H9 (cell line): ENCODE measurements around the gene FSTL1. TPM values are rescaled to one million over a fixed set of nuclear protein-coding genes. Genes with fewer than 3 reads are reported as not detected.
A peak's percentile ranks its signal among the peaks of the same experiment; 100 is the strongest.

Experiments
- DNase-seq: peaks from one replicate; pipeline ENCODE4 v3.0.0-alpha.2; 2017
- H2AFZ ChIP-seq: one replicate; pipeline ENCODE4 v1.6.1; 2013; ENCODE audit warnings: mild to moderate bottlenecking, low read length, control low read depth, moderate library complexity
- H2AK5ac ChIP-seq: 2 replicates; pipeline ENCODE4 v1.6.1; 2013; ENCODE audit warnings: low read length, control low read depth, mixed read lengths; ENCODE audit not compliant: insufficient read length
- H2BK120ac ChIP-seq: one replicate; pipeline ENCODE4 v1.6.1; 2013; ENCODE audit warnings: low read depth, mild to moderate bottlenecking, low read length, control low read depth, inconsistent platforms; ENCODE audit not compliant: poor library complexity, severe bottlenecking
- H2BK12ac ChIP-seq: 2 replicates; pipeline ENCODE4 v1.6.1; 2013; ENCODE audit warnings: low read length, control low read depth, mixed read lengths, low read depth; ENCODE audit not compliant: insufficient read length
- H2BK15ac ChIP-seq: 2 replicates; pipeline ENCODE4 v1.6.1; 2013; ENCODE audit warnings: low read depth, low read length, control low read depth
- H2BK20ac ChIP-seq: one replicate; pipeline ENCODE4 v1.6.1; 2013; ENCODE audit warnings: low read depth, mild to moderate bottlenecking, low read length, control low read depth, inconsistent platforms; ENCODE audit not compliant: poor library complexity, severe bottlenecking
- H2BK5ac ChIP-seq: 2 replicates; pipeline ENCODE4 v1.6.1; 2013; ENCODE audit warnings: low read length, control low read depth, mixed read lengths; ENCODE audit not compliant: insufficient read length
- H3K14ac ChIP-seq: 2 replicates; pipeline ENCODE4 v1.6.1; 2013; ENCODE audit warnings: low read length, control low read depth; ENCODE audit not compliant: insufficient read depth
- H3K18ac ChIP-seq: 2 replicates; pipeline ENCODE4 v1.6.1; 2013; ENCODE audit warnings: low read depth, mild to moderate bottlenecking, mixed read lengths, low read length, control low read depth; ENCODE audit not compliant: insufficient read length
- H3K23ac ChIP-seq: 2 replicates; pipeline ENCODE4 v1.6.1; 2013; ENCODE audit warnings: low read length, control low read depth, mixed read lengths, low read depth; ENCODE audit not compliant: insufficient read length
- H3K23me2 ChIP-seq: 2 replicates; pipeline ENCODE4 v1.6.1; 2013; ENCODE audit warnings: low read depth, mild to moderate bottlenecking, mixed read lengths, low read length, control low read depth; ENCODE audit not compliant: insufficient read length, poor library complexity, severe bottlenecking
- H3K27ac ChIP-seq: 2 replicates; pipeline ENCODE4 v1.5.1; 2013; ENCODE audit warnings: low read length, control low read depth, mixed read lengths, low read depth; ENCODE audit not compliant: insufficient read length
- H3K27me3 ChIP-seq: 2 replicates; pipeline ENCODE4 v1.6.1; 2013; ENCODE audit warnings: low read length, control low read depth, inconsistent platforms; ENCODE audit not compliant: insufficient read depth
- H3K4ac ChIP-seq: 2 replicates; pipeline ENCODE4 v1.6.1; 2013; ENCODE audit warnings: low read depth, mild to moderate bottlenecking, control low read depth, inconsistent platforms, low read length, moderate library complexity
- H3K4me1 ChIP-seq: 2 replicates; pipeline ENCODE4 v1.6.1; 2013; ENCODE audit warnings: low read length, control low read depth, inconsistent platforms; ENCODE audit not compliant: insufficient read depth
- H3K4me2 ChIP-seq: 2 replicates; pipeline ENCODE4 v1.6.1; 2013; ENCODE audit warnings: low read length, control low read depth, mixed read lengths; ENCODE audit not compliant: insufficient read length, insufficient read depth
- H3K56ac ChIP-seq: 2 replicates; pipeline ENCODE4 v1.6.1; 2013; ENCODE audit warnings: low read depth, mild to moderate bottlenecking, mixed read lengths, low read length, control low read depth; ENCODE audit not compliant: insufficient read length
- H3K79me1 ChIP-seq: 2 replicates; pipeline ENCODE4 v1.6.1; 2013; ENCODE audit warnings: low read depth, mild to moderate bottlenecking, moderate library complexity, low read length, control low read depth, inconsistent platforms; ENCODE audit not compliant: insufficient read depth, poor library complexity, severe bottlenecking
- H3K79me2 ChIP-seq: 2 replicates; pipeline ENCODE4 v1.6.1; 2013; ENCODE audit warnings: low read length, control low read depth, inconsistent platforms; ENCODE audit not compliant: insufficient read depth
- H3K9ac ChIP-seq: 2 replicates; pipeline ENCODE4 v1.6.1; 2013; ENCODE audit warnings: low read length, control low read depth, mixed read lengths; ENCODE audit not compliant: insufficient read length; ENCODE audit errors: extremely low read depth
- H3K9me3 ChIP-seq: one replicate; pipeline ENCODE4 v1.6.1; 2013; ENCODE audit warnings: low read depth, low read length, inconsistent platforms; ENCODE audit not compliant: control insufficient read depth
- H3T11ph ChIP-seq: one replicate; pipeline ENCODE4 v1.6.1; 2013; ENCODE audit warnings: mild to moderate bottlenecking, low read length, control low read depth, inconsistent platforms
- H4K20me1 ChIP-seq: one replicate; pipeline ENCODE4 v1.6.1; 2013; ENCODE audit not compliant: control insufficient read depth, insufficient read length, insufficient read depth
- H4K5ac ChIP-seq: 2 replicates; pipeline ENCODE4 v1.6.1; 2013; ENCODE audit warnings: low read depth, mild to moderate bottlenecking, mixed read lengths, low read length, control low read depth; ENCODE audit not compliant: insufficient read length
- H4K8ac ChIP-seq: replicated peaks from 2 replicates; pipeline ENCODE4 v1.6.1; 2013; ENCODE audit warnings: low read length, control low read depth, mixed read lengths, low read depth; ENCODE audit not compliant: insufficient read length
- H4K91ac ChIP-seq: 2 replicates; pipeline ENCODE4 v1.6.1; 2013; ENCODE audit warnings: low read depth, mild to moderate bottlenecking, moderate library complexity, mixed read lengths, low read length, control low read depth; ENCODE audit not compliant: insufficient read length
- H3K27ac Mint-ChIP-seq, 3 experiments: 2 replicates in 2 of 3; 3 replicates in 1 of 3; pipeline ENCODE4 v1.8.0; 2020 to 2021; ENCODE audit warnings: mixed read lengths in 3 of 3, mild to moderate bottlenecking in 1 of 3, moderate library complexity in 1 of 3
- H3K27me3 Mint-ChIP-seq: 2 replicates; pipeline ENCODE4 v1.8.0; 2021; ENCODE audit warnings: low read depth, mild to moderate bottlenecking, moderate library complexity, mixed read lengths
- H3K36me3 Mint-ChIP-seq, 3 experiments: 2 replicates in 2 of 3; 3 replicates in 1 of 3; pipeline ENCODE4 v1.8.0; 2020 to 2021; ENCODE audit warnings: low read depth in 3 of 3, mixed read lengths in 3 of 3; ENCODE audit not compliant: insufficient read depth in 1 of 3
- H3K4me1 Mint-ChIP-seq, 2 experiments: 2 replicates each; pipeline ENCODE4 v1.8.0; 2020; ENCODE audit warnings: mixed read lengths in 2 of 2
- H3K4me3 Mint-ChIP-seq, 2 experiments: 2 replicates in 1 of 2; 3 replicates in 1 of 2; pipeline ENCODE4 v1.8.0; 2020 to 2021; ENCODE audit warnings: mild to moderate bottlenecking in 2 of 2, mixed read lengths in 2 of 2, moderate library complexity in 1 of 2
- H3K9me3 Mint-ChIP-seq, 2 experiments: 2 replicates in 1 of 2; 3 replicates in 1 of 2; pipeline ENCODE4 v1.8.0; 2020; ENCODE audit warnings: mild to moderate bottlenecking in 2 of 2, mixed read lengths in 2 of 2, moderate library complexity in 1 of 2
- CTCF ChIP-seq: fragments of 200-600 bp; sonication (generic); conservative IDR thresholded peaks from 3 replicates; pipeline ENCODE4 v1.8.0; 2021; ENCODE audit warnings: antibody characterized with exemption, mild to moderate bottlenecking
- WGBS: extraction: QIAGEN DNeasy Blood & Tissue Kit; methylation state at CpG from one replicate; pipeline ENCODE4 v1.1.7; 2013; ENCODE audit warnings: missing lambda C conversion rate, low lambda C conversion rate, mixed read lengths; ENCODE audit not compliant: insufficient read length; ENCODE audit errors: extremely low coverage; 5-methylcytosine and 5-hydroxymethylcytosine counted together
- total RNA-seq: library from RNA; stranded (reverse); gene quantifications from 2 replicates; pipeline ENCODE4 v1.2.1, GENCODE V29; 2021

Gene FSTL1
- total RNA-seq, 1 experiment from 2014 or later = 326 TPM

- peaks cover 4 to 6% of the 10 kb centered on the region in 2 experiments for H3K9me3 Mint-ChIP-seq
- H2AFZ ChIP-seq = no peak overlapping the region
- H3T11ph ChIP-seq = no peak overlapping the region
- no peaks in the 10 kb centered on the region for H4K20me1 ChIP-seq
- WGBS = no CpG with 5 or more reads among the region's 32 CpGs
- peaks cover 37 to 38% of the 10 kb centered on the region in 2 experiments for H3K4me1 Mint-ChIP-seq
- TF ChIP-seq CTCF = no peak
- no peaks in the 10 kb centered on the region for H3K27me3 ChIP-seq
- no peaks in the 10 kb centered on the region for H3K9me3 ChIP-seq
- peak overlapping the region; percentile 55; the same call in 1 of the 2 replicates for H3K14ac ChIP-seq
- H3K4me2 ChIP-seq = peak overlapping the region; percentile 65
- no peaks in the 10 kb centered on the region; the same call in 1 of the 2 replicates for H3K27me3 Mint-ChIP-seq
- no peak overlapping the region for H2BK120ac ChIP-seq
- H3K4me3 Mint-ChIP-seq = peak overlapping the region; percentile 91 to 96
- no peak overlapping the region for H4K8ac ChIP-seq
- no peak overlapping the region for H2BK5ac ChIP-seq
- H3K9ac ChIP-seq = peak overlapping the region; percentile 82
- no peak for DNase-seq
- peaks cover 7 to 20% (median 13%) of the 10 kb centered on the region in 3 experiments for H3K36me3 Mint-ChIP-seq
- no peak overlapping the region for H3K27ac ChIP-seq
- no peak overlapping the region for H2AK5ac ChIP-seq
- H3K23me2 ChIP-seq = peaks cover 5% of the 10 kb centered on the region
- H4K5ac ChIP-seq = no peak overlapping the region
- peaks cover 16% of the 10 kb centered on the region for H3K79me2 ChIP-seq
- no peak overlapping the region for H3K4ac ChIP-seq
- no peaks in the 10 kb centered on the region for H3K79me1 ChIP-seq
- no peak overlapping the region for H4K91ac ChIP-seq
- no peak overlapping the region for H2BK15ac ChIP-seq
- no peak overlapping the region for H2BK20ac ChIP-seq
- H3K4me1 ChIP-seq = peaks cover 19% of the 10 kb centered on the region
- H3K18ac ChIP-seq = peak overlapping the region; percentile 6
- H3K56ac ChIP-seq = no peak overlapping the region
- no peak overlapping the region for H3K23ac ChIP-seq
- peak overlapping the region; percentile 52 to 94 (median 93) for H3K27ac Mint-ChIP-seq
- H2BK12ac ChIP-seq = no peak overlapping the region
Observed at GRCh38 chr3:120449701-120450599, 842 bp downstream of the FSTL1 start.
